ENCODE data around the gene CTXN1.
A peak's percentile ranks its signal among the peaks of the same experiment; 100 is the strongest.
"Not testable (repeated sequence)": the region's sequence is repeated elsewhere in the genome, so short reads cannot be mapped to it uniquely, and the experiment has no call there.

CTXN1 gene

DNA sequence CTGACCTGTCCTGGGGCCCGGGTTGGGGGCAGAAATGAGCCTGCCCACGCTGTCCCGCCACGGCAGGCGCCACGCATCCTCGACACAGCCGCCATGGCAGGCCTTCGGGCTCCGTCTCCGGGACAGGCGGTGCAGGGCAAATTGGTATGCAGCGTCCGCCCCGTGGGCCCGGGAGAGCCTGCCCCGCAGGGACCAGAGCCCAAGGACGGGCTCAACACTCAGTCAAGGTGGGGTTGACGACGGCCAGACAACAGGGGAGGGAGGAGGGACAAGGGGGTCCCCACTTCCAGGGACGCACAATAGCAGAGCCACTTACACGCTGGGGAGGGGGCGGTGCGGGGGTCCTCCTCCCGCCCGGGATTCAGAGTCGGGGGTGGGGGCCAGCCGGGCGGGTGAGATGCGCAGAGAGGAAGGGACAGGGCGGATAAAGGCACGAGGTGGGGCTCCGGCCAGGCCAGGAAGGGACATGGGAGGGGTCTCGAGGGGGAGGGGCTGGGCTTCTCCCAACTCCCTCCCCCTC lies 1.2 kb downstream of the CTXN1 start:
- DNase-seq: no peak

DNA sequence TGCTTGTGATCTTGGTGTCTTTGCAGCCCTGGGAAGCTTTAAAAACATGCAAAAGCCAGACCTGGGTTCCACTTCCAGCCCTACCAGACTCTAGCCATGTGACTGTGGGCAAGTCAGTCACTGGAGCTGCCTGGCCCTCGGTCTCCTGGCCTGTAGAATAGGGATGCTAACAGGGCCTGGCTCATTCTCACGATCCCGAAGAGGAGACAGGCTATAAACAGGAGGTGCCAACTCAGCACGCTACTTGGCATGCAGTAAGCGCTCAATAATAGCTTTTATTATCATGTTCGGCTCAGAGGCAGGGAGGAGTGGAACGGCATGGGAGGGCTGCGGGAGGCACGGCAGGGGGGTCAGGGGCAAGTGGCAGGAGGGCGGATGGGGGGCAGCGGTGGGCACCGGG lies 1.7 kb downstream of the CTXN1 start:
- DNase-seq: no peak

DNA sequence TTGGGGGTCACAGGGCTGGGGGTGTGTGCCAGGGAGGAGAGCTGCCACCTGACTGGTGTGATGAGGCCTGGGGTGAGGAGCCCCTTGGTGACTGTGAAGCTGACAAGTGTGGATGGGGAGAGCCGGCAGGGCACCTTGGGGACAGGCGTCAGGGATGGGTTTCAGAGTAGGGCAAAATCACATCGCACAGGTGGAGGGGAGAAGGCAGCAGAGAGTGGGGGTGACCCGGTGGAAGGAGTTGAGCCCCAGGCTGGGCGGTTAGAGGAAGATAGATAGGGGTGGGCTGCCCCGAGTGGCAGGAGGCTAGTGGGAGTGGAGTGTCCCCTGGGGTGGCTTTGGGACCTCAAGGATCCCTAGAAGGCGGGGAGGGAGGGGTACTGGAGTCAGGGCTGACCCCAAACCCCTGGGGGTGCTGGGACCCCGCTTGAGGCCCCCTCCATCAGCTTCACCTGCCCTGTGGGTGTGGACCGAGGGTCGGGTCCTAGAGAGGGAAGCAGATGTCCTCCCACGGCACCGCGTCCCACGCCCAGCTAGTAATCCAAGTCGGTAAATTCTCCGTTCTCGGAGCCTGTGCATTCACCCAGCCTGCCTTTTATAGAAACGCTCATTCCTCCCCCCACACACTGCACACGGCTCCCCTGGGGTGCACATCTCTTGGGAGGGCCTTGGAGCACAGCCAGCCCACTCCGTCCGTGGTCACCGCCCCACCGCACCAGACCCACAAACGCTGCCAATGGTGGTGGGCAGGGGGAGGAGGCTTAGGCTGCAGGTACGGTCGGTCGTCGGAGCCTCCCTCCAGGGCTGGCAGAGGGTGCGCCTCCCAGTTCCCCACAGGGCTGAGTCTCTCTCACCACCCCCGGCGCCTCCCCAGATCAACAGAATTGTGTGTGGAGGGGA lies 2.4 kb downstream of the CTXN1 start:
- no peak for DNase-seq

DNA sequence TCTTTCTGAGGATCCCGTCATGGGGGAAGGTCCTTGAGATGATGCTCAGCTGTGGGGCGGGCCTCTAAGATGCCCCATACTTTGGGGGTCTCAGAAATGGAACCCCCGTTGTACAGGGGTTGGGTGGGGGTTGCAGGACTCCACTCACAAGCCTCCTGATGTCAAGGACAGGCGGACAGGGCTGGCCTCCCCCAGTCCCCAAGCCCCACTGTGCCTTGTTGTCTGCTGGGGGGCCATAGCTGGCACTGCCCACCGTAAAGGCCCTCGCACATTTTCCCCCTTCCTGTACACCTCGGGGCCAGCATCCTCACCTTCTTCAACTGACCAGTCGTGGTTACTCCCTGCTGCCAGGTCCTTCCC lies 3.1 kb downstream of the CTXN1 start:
- no peak for DNase-seq

DNA sequence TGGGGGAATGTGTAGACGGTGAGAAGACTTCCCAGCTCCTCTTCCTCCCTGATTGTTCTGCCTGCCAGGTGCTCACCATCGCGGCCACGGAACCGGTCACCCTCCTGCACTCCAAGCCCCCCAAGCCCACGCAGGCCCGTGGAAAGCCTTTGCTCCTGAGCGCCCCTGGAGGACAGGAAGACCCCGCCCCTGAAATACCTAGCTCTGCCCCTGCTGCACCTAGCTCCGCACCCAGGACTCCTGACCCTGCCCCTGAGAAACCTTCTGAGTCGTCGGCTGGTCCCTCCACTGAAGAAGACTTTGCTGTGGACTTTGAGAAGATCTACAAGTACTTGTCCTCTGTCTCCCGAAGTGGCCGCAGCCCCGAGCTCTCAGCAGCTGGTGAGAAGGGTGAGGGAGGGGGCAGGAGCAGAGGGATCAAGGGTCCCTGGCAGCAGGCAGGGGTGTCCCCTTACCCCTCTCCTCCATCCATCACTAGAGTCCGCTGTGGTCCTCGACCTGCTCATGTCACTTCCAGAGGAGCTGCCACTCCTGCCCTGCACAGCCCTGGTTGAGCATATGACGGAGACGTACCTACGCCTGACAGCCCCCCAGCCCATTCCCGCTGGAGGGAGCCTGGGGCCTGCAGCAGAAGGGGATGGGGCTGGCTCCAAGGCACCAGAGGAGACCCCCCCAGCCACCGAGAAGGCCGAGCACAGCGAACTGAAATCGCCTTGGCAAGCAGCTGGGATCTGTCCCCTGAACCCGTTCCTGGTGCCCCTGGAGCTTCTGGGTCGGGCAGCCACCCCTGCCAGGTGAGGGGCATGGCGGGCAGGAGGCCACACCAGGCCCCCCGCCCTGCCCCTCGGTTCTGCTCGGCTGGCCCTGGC lies 3.7 kb downstream of the CTXN1 start:
- DNase-seq: no peak

DNA sequence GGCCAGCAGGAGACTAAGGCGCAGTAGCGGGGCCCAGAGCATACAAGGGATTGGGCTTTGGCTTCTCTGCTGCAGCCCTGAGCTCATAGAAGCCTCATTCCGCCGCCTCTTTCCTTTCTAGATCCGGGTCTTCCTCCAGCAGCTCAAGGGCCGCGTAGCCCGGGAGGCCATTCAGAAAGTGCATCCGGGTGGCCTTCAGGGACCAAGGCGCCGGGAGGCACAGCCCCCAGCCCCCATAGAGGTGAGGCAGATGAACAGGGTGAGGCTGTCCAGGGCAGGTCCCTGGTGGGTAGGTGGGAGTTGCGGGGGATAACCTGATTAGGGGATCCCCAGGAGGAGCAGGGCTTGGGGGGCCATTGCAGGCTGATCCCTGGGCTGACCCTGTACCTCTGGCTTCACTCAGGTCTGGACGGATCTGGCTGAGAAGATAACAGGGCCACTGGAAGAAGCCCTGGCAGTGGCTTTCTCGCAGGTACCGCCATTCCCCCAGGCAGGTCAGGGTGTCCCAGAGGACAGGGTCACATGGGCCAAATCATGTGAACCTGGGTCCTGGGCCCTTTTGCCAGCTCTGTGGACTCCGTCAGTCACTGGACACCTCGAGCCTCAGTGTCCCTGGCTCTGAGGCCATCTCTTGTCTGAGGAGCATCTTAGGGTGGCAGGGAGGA lies 4.5 kb downstream of the CTXN1 start:
- no peak for DNase-seq

DNA sequence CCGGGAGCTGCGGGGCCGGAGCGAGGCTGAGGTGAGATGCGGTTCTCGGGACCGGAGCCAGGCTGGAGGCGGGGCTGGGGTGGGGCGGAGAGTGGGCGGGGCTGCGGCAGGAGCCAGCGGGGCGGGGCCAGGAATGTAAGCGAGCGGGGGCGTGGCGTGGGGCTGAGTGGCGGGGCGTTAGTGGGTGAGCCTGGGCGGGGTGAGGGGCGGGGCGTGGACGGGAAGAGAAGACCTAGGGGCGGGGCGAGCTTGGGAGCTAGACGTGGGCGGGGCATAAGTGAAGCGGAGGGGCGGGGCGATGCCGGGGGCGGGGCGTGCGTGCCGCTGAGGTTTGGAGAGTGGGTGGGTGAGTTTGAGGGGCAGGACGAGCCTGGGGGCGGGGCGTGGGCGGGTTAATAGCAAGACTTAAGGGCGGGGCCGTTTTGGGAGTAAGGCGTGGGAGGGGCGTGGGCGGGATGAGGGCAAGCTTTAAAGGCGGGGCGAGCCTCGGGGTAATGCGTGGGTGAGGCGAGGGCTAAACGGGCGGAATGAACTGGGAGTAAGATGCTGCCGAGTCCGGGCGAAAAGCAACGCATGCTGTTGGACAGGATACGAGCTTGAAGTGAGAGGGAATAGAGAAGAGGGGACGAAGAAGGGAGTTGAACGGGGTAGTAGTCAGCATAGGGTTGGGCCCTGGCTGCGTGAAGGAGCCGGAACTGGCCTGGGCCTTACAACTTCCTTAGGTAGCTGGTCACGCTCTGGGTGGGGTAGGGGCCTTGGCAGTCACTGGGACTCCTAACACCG lies 5.2 kb downstream of the CTXN1 start:
- DNase-seq: peak; percentile 99

DNA sequence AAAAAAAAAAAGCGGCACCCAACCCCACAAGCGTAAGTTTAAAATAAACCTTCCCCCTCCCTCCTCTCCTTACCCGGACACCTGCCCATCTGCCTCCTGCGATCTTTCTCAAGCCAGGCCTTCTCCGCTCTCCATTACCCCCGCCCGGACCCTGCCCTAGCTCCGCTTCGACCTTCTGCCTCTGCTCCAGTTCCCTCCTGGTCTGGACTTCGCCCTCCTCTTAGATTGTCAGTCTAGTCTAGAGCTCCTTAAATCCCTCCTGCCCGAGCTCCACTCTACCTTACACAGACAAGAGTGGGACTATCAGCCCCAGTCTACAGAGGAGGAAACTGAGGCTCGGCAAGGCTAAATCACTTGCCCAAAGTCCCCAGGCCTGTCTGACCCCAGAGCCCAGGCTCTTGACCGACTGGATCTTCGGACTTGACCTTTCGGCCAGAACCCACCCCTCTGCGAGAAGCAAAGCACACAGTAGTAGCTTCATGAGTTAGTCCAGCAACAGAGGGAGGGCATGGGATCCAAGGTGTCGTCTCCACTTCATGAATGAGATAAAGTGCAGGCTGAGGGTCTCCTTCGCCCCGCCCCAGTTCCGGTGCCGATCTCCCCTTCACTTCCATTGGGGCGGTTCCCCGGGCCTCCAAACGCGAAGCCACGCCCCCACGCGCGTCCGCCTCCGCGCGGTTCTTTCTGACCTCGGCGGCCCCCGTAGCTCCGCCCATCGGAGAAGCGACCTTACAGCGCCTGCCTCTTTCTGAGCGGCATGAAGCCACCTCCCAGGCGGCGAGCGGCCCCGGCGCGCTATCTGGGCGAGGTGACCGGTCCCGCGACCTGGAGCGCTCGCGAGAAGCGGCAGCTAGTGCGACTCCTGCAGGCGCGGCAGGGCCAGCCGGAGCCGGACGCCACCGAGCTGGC lies 6.1 kb downstream of the CTXN1 start, which contains the start of gene SNAPC2:
SNAPC2 (plus strand) TSS at position 729 of the 909 bp plus-strand sequence; CDS start at position 758, 29 bp downstream.
- peak; percentile 97 for DNase-seq

DNA sequence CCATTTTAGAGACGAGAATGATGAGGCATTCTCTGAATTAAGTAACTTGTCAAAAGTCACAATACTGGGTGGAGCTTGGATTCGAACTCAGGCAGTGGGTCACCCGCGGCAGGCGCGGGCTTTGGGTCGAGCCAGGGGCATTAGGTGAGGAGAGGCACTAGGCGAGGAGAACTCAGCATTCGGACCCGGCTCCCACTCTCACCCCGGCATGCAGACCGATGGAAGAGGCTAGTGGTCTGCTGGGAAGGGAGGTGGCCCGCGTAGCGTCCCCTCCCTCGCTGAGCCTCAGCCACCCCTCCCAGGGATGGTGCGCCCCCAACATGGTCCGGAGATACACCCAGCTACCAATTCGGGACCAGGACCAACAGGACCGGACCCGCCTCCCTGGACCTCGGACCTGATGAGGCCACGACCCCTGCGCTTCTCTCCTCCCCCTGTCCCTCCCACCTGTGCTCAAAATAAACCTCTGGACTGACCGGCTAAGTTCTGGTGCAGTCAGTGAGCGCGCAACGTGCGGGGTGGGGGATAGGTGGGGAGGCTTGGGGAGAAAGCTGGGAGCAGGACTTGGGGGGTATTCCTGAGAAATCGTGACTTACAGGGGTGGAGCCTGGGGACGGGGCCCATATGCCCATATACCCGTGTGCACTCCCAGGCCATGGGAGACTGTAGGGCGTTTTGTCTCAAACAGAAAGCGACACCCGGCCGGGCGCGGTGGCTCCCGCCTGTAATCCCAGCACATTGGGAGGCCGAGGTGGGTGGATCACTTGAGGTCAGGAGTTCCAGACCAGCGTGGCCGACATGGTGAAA lies 7.1 kb downstream of the CTXN1 start:
- DNase-seq: no peak

DNA sequence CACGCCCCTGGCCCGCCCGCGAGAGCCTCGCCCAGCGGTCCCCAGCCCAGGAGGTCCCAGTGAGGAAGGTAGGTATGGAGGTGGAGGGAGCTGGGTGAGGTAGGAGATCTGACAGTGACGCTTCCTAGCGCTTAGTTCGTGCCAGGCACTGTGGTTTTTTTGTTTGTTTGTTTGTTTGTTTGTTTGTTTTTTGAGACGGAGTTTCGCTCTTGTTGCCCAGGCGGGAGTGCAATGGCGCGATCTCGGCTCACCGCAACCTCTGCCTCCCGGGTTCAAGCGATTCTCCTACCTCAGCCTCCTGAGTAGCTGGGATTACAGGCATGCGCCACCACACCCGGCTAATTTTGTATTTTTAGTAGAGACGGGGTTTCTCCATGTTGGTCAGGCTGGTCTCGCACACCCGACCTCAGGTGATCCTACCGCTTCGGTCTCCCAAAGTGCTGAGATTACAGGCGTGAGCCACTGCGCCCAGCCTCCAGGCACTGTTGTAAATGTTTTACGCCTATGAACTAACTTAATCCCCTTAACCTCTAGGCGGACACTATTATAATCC lies 7.8 kb downstream of the CTXN1 start:
- not testable (repeated sequence) for DNase-seq

DNA sequence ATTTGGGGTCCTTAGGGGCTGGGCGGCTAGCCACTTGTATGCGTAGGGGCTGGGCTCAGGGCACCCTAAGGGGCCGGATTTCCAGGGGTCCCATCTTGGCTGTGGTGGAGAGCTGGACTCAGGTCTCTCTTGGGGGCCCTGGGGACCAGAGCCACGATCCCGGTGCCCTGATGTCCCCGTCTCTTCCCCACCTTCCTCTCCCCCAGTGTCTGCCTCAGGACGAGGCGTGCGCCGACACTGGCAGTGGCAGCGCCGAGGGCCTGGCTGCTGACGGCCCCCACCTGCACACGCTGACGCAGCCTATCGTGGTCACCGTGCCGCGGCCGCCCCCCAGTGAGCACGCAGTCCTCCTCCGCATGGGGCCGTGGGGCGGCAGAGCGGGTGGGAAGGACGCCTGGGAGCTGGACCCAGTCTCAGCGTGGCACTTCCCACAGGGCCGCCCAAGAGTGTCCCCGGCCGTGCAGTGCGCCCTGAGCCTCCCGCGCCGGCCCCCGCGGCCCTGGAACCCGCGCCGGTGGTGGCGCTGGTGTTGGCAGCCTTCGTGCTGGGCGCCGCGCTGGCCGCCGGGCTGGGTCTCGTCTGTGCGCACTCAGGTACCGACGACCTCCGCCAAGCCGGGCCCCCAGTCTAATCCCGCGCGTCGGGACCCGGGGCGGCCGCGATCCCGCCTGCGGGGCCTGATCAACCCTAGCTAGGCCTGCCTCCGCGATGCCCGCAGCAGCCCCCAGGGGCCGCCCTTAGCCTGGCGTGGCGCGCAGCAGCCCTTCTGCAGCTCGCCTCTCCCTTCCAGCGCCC lies 8.5 kb downstream of the CTXN1 start:
- peak; percentile 57 to 67 for DNase-seq

DNA sequence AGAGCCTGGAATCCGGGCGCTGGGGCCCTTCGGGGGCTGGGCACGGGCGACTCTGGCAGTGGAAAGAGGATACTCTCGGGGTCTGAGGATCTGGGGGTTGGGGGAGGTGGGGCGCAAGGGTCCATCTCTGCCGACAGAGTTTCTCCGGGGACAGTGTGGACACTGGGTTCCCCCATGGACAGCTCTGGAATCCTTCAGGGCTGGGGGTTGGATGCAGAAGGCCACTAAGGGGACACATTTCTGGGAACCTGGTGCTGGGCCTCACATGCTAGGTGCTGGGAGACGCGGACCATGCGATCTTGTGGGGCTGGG lies 9.0 kb downstream of the CTXN1 start:
- DNase-seq: no peak

DNA sequence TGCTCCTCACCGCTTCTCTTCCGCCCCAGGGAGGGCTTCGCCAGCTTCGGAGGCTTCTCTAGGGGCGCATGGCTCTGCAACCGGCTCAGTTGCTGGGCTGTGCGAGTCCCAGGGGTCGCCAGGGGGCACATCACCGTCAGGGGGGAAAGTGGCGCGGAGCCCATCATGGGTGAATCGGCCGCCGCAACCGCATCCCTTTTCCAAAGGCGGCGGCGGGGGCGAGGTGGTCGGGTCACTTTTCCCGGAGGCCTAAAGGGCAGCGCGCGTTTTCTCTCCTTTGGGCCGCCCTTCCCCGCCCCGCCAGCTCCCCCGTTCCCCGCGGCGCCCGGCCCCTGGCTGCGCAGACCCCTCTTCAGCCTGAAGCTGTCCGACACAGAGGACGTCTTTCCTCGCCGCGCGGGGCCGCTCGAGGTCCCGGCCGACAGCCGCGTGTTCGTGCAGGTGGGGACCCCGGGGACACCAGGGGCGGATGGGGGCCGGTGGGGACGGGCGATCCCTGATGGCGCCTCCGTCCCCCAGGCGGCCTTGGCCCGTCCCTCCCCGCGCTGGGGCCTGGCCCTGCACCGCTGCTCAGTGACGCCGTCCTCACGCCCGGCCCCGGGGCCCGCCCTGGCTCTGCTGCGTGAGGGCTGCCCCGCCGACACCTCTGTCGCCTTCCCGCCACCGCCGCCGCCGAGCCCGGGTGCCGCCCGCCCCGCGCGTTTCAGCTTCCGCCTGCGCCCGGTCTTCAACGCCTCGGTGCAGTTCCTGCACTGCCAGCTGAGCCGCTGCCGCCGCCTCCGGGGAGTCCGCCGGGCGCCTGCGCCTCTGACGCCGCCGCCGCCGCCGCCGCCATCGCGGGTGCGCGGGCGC lies 9.6 kb downstream of the CTXN1 start:
- peak; percentile 52 to 69 for DNase-seq

DNA sequence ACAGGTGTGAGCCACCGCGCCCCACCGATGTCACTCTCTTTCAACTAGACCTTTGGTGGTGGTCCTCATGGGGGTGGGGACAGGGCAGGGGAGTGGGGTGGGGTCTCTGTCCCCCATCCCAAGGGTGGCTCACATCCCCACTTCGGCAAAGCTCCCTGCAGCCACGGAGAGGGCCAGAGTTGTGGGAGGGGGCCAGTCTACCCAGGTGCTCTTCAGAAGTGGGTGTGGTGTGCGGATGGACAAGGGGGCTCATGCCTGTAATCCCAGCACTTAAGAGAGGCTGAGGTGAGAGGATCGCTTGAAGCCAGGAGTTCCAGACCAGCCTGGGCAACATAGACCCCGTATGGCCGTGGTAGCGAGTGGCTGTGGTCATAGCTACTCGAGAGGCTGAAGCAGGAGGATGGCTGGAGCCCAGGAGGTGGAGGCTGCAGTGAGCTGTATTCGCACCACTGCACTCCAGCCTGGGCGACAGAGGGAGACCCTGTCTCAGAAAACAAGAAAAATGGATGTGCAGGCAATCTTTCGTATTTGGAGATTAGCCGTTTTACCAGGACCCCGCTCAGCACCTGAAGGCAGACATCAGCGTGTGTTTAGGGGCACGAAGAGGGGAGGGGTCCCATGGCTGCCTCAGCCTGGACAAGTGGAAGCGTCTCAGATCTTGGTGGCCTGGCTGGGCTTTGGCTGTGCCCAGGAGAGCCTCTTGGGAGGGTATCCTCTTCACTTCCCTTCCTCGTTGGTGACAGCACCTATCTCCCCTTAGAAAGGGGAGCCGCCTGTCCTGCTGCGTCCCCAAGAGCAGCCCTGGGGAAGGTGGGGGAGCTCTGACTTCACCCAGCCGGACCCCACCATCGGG lies 10.5 kb downstream of the CTXN1 start:
- DNase-seq: no peak

DNA sequence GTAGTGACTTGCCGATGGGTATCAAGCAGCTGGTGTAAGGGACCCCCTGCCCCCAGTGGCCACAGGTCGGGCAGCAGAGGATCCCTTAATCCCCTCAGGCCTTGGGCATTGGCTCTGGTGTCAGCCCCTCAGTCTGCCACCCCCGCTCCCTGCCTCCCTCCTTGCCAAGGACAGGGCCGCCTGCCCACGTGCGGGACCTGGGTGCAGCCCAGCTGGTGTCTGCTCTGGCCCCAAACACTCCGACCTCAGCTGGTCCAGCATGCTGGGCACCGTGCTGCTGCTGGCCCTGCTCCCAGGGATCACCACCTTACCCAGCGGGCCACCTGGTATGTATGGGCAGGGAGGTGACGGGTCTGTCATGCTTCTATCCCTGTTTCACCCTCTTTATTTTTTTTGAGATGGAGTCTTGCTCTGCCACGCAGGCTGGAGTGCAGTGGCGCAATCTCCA lies 11.3 kb downstream of the CTXN1 start, which contains the start of gene TGFBR3L:
TGFBR3L (plus strand) TSS at position 233 of the 448 bp plus-strand sequence.
- DNase-seq: no peak

DNA sequence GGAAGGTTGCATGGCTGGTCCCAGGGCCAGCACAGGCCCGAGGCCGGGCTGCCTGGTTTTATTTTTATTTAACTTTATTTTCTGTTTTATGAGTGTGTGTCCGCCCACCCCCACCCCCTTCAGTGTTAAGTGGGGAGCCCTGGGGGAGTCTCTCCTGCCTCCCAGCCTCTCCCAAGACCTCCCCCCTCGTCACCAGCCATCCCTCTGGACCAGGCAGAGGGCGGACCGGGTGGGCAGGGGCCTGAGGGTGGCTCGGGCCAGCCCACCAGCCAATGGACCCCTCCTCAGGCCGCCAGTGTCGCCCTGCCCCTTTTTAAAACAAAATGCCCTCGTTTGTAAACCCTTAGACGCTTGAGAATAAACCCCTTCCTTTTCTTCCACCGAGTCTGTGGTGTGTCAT lies 11.8 kb downstream of the CTXN1 start:
- no peak for DNase-seq

DNA sequence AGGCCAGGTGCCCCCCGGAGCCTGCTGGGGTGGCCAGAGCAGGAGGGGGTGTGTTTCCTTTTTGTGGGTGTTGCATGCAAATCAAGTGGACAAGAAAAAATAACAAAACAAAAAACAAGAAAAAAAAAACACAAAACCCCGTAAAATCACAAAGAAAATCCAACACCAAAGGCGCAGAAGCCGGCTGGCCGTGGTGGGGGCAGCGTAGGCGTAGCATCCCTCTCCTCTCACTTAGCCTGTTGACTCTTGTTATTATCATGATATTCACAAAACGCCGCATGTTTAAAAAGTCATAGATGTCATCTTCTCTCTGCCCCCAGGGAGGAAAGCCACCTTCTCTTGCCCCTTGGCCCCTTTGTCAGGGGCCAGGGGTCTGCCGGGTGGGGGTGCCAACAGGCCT lies 12.3 kb downstream of the CTXN1 start:
- DNase-seq: no peak

All from CD4-positive, alpha-beta T cell treated with Interferon alpha-2 for 1 hour (primary cell).